Inflammatory macrophage treated with lipopolysaccharide for 4 hours (primary cell): ENCODE data around the gene MRPL10.

ENCODE experiments used
- DNase-seq: peaks from one replicate; pipeline ENCODE4 v3.0.0-alpha.2; 2020

Gene MRPL10

DNA sequence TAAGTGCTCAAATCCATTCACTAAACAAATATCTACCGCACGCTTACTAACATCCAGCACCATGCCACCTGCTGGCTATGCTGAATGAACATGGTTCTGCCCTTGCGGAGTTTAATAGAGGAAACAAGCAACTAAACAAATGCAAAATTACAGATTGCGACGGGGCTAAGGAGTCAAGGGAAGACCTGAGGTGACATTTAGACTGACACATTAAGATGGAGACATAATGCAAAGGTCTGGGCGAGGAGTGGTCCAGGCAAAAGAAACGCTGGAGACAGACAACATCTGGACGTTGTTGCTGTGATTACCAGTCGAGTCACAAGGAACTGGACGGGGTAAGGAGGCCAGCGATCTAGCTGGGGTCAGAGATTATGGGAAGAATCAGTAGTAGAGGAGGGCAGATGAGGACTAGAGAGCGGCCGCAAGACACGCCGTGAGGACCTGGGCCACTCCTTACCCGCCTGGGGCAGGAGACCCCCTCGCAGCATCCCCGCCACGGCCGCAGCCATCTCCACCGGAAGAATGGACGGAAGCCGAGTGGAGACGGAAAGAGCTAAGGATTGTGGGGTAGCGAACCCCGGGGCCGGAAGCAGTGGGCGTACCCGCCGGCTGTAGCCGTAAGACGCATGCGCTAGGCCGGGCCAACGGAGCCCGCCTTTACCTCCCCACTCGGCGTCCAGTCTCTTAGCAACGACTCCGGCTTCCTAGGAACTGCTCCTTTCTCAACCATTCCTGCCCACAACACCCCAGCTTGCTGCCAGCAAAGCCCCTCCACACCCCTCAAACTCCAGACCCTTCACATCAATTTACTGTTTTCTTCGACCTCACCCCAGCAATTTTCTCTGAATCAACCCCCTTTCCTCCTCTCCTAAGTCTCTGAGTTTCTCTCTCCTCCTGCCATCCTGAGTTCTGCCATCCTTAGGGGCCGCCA, at the start of gene MRPL10, which contains the start of gene LRRC46:
Gene MRPL10, minus strand, starts transcription at position 539 of the 931 bp plus-strand sequence. Its CDS starts 30 bp downstream, at position 509.
Gene LRRC46, plus strand, starts transcription at position 668 of the 931 bp plus-strand sequence. CDS start 320 bp downstream, outside the sequence.
- peak; percentile 93 for DNase-seq

DNA sequence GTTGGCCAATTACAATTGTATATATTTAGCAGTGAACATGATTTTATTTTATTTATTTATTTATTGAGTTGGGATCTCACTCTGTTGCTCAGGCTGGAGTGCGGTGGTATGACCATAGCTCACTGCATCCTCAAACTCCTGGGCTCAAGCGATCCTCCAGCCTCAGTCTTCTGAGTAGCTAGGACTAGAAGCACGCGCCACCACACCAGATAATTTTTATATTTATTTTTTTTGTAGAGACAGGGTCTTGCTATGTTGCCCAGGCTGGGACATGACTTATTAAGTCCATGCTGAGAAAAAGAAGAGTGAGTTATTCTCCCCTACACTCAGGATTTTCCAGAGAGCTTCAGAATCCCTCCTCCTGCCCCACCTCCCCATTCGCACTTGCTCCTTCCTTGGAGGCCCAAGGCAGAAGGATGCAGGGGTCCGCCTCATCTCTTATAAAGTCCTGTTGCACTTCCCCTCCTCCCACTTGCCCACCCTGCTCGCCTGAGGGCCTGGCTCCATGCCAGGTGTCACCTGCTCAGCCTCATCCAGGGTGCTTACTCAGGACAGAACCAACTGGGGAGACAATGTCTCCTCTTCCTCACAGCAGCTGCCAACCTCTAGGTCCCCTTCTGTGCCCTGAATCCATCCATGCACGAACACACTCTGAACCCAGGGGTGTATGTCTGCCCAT, 48.6 kb upstream of the MRPL10 start:
- DNase-seq = no peak

DNA sequence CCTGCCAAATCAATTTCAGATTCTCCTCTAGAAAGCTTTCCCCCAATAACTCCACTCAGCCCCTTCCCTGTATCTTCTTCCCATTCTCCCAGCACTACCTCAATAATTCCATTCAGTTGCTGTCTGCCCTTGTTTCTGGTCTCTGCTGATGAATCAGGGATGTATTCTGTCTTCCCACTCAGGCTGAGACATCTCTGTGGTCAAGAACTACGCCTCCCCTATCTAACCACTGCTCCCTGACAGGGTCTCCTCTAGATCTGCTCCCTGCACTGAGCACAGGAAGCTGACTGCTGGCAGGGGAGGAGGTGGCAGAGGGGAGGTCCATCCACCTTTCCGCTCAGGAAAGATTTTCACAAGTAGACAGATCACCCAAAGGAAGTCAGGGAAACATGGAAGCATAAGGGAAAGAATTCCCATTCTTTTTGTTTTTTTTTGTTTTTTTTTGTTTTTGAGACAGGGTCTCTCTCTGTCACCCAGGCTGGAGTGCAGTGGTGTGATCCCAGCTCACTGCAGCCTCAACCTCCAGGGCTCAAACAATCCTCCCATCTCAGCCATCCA, 47.8 kb upstream of the MRPL10 start:
- peak; percentile 31 for DNase-seq

DNA sequence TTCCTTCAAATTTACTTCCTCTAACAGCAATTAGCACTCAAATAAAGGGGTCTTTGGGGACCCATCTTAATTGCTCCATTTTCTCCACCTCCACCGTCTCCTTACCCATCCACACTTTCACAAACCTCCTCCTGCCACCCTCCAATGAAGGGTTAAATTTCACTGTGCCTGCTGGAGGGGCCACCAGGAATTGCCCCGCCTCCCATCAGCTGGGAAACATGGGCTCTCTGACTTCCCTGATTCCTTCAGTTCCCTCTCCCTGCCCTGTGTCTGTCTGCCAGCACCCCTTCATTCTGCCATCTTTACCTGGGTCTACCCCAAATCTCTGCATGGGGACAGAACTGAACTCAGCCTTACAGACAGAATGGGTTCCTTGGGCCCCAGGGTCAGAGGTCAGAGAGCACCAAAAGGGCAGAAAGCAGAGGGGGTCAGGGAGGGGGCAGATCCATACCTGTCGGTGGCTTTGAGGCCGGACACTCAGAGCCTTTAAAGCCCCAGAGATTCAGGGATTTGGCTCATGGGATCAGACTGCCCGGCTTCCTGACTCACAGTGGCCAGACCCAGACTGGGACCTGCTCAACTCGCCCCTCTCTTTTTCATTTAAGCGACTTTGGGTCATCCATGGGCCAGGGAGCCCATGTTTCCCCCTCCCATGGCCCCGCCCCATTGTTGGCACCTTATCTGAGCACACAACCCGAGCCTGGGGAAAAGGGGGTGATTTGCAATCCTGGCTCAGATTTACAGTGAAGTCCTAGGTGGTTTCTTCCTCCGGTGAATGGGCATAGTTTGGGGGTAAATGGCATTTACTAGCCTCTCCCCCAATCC, 47.1 kb upstream of the MRPL10 start:
- no peak for DNase-seq

DNA sequence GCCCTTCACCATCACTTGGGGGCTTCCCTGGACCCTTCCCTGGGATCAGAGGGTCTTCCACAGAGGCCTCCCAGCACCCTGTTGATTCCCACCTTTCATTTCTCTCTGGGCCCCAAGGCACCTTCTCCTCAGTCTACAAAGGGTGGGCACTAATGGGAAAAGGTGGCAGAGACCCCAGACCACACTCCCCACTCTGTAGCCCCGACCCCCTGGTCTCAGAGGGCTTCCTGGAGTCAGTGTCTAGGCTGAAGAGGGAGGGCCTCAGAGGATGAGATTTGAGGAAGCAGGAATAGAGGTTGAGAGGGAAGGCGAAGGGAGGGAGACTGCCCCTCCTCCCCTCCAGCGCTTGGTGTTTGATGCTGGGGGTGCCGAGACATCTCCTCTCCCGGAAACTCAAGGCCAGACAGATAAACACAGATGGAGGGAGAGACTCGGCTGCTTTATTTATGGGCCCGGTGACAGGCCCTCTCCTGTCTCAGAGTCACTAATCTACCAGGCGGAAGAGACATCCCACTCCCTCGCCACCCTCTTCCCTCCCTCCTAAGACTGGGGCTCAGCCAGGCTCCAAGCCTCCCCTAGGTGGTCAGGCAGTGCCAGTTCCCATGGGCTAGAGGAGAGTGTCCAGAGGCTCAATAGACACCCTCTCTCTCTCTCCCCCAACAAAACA, 46.2 kb upstream of the MRPL10 start:
- DNase-seq = no peak

DNA sequence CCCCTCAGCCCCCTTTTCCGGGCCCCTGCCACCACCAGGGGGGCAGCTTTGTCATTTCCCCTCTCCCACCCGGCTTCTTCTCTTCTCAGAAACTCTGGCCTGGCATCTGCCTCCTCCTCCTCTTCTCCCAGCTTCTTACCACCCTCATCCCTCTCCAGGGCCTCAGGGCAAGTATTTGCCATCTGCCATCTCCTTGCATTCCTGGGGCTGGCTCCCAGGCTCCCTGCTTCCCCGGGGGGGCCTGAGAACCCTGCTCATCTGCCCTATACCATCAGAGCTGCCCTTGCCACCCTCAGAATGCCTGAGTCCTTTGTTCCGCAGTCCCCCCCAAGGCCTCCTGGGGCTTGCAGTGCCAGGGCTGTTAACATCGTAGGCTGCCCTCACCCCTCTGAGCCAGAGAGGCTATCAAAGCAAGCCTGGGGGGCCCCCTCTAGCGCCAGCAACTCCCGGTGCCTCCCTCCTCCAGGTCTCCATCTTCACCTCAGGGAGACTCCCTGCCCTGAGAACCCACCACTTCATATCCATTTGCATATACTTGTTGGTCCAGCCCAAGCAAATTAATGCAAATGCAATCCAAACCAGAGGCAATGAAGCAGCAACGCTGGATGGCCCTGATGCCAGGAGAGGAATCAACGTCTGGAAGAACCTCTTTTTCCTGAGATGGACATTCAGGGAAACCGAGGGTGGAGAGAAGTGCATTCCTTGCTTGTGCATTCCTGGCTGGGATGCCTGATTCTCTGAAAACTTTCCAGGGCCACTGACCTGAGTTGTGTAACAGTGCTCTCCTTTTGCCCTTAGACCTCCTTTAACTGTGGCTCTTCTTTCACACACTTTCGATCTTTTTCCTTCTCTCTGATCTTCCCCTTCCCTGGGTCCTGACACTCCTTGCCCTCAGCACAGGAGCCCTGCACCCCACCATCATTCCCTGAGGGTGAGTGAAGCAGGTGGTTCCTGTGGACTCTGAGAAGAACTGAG, 44.0 kb upstream of the MRPL10 start:
- no peak for DNase-seq

DNA sequence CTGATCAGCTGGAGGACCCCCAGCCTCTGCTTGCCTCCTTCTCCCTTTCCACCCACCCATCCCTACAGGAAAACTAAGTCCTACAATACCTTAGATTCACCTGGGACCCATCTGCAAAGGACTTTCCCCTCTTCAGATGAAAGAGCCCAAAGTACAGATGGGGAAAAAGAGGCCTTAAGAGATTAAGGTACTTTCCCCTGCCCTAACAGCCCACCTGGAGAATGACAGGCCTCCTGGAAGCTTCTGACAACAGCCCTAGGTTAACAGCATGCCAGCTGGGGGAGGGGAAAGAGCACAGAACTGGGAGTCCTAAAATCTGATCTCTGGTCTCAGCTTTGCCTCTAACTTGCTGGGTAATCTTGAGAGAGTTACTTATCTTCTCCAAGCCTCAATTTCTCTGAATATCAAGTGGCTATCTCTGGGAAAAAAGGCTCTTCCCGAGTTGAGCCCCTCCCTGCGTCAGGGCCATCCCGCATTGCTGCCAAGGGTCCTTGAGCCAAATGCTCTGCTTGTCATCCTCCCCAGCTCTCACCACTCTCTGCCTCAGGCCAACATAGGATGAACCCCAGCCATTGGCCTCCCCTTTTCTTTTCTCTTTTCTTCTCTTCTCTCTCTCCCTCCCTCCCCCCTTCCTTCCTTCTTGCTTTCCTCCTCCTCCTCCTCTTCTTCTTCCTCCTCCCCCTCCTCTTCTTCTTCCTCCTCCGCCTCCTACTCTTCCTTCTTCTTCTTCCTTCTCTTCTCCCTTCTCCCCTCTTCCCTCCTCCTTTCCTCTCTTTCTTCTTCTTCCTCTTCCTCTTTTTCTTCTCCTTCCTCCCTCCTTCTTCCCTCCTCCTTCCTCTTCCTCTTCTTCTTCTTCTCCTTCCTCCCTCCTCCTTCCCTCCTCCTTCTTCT, 42.1 kb upstream of the MRPL10 start:
- DNase-seq = no peak

DNA sequence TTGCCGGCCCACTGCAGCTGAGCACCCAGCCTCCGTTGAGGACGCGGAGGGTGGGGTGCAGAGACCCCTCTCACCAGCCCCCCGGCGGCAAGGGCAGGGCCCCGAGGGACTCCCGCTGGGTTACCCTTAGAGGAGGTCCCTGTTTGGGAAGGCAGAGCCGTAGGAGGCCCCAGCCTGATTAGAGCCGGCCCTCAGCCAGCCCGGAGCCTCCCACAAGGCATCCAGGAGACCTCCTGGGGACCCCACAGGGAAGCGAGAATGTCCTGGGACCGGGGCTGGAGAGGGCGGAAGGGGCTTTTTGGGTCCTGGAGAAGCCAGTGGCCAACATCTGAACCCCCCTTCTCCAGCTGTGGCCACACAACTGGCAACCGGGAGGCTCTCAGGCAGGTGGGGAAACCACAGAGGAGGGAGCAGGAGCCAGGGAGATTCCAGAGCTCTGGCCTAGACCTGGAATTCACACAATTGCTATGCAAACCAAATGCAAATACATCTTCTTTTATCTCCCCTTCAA, 41.4 kb upstream of the MRPL10 start:
- no peak for DNase-seq

DNA sequence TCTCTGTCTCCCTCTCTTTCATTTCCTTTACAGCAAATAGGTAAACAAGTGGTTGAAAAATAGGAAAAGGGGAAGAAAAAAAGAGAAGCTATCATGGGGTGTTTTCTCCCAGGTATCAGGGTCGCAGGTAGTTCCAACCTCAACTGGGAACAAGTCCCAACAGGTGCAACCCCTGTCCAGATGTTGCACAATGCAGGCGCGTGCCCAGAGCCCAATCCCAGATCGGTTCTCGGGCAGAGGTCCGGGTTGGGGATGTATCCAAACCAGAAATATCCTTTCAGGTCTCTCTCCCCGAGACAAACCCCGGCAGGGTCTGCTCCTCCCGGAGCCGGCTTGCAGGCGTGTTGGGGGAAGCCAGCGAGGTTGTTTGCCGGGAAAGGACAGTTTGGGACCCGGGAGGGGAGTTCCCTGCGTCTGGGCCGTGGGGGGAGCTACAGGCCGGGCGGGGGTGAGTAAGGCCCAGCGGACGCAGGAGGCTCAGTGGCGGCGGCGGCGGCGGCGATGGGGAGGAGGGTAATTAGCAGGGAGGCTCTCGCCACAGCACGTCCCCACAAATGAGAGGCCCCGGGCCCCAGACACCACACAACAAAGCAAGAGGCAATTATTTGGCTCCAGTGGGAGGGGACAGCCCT, 40.8 kb upstream of the MRPL10 start:
- DNase-seq = no peak

DNA sequence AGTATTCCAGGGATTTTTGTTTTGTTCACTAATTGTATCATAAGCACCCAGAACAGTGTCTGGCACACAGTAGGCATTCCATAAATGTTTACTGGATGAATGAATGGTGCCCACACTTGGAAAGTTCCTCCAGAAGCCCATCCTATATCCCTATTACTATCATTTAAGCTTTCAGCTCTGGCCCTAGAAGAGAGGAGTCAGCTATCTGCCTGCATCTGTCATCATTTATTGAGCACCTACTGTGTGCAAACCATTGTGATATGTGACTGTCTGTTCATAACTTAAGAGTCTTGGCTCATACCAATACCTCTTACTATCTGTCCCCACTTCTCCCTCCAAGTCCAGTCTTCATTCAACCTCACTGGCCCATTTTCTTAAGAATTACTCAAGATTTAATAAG, 39.7 kb upstream of the MRPL10 start:
- DNase-seq = no peak

DNA sequence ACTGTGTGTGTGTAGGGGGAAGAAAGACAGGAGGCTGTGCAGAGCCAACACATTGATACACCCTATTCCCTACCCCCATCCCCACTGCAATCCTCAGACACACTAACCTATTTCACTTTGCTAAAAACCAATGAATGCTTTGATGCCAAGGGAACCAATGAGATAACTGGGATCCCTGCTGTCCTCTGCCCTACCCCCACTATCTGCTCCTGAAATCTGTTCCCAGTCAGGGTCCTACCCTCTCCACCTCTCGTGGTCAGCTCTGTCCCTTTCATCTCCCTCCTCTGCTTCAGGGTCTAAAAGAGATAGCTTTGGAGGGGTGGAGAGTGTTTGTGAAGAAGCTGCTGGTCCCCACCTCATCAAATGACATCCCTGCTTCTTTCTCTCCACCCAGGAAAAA, 38.7 kb upstream of the MRPL10 start:
- no peak for DNase-seq

DNA sequence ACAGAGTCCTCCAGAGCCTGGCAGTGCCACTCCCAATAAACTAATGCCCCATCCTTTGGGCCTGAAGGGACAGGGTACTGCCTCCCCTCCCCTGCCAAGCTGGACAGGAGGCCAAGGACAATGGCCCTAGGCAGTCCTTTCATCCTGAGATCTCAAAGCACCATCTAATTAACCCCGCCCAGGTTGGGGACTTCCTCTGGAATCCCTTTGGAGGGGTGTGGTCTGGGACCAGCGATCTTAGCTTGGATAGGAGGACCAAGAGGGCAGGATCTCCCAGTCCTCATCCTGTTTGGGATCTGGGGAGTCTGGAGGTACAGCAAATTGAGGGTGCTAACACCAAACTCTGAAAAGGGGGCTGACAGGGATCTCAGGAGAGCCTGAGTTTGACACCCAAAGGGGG, 37.8 kb upstream of the MRPL10 start:
- no peak for DNase-seq

DNA sequence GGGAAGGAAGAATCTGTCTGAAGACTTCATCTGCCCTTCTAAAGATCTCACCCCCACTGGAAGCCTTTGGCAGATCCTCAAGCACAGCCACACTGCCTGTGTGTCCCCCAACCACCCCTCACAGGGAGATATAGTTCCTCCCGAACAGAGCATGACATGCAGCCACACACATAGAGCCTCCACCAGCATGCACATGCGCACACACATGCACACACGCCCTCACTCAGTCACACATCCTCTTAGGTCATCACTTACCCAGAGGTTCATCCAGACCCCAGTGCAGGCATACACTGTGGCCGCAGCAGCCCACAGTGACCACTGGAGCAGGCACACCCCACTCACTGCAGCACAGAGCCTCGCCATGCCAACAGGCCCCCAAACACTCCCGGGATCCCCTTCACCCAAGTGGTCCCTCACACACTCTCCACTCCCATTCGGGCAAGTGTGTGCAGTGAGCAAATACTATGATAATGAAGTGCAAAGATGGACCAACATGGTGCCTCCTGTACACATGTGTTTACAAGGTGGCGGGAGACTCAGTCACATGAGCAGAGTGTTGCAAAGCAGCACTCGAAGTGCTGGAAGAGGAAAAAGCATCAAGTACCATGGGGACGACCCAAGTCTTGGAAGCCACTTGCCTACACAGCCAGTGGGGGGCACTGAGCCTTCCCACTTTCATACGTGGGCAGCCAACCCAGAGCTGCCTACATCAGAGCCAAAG, 36.6 kb upstream of the MRPL10 start:
- no peak for DNase-seq

DNA sequence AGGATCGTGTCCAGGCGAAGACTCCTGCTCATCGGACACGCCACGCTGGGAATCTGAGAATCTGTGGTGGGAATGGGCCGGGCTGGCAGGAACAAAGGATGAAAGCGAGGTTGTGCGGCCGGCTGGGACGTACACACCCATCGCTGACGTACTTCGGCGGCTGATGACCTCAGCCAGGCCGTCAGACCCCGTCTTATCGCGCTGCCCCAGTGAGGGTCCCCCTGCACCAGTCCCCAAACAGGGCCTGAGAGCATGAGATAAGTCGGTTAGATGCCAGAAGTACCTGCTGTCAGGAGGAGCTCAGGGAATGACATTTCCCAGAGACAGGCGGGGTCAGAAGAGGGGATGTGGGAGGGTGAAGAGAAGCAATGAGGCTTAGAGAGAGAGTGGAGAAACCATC, 35.6 kb upstream of the MRPL10 start:
- no peak for DNase-seq

DNA sequence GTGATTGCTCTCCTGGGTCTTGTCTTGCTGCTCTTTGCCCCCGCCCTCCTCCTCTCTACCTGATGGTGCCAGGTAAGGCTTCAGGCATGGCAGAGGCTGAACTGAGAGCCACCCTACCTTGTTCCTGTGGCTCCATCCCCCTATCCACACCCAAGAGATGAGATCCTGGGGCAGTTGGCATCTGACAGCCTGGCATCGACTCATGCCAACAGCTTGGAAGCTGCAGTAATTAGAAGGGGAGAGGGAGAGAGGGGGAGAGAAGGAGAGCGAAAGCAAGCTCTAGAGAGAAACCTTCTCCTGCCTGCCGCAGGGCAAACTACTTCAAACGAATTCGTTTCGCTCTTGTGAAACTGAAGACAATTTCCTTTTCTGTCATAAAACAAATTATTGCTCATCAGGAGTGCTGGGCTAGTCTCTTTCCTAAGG, 33.5 kb upstream of the MRPL10 start:
- DNase-seq = no peak

DNA sequence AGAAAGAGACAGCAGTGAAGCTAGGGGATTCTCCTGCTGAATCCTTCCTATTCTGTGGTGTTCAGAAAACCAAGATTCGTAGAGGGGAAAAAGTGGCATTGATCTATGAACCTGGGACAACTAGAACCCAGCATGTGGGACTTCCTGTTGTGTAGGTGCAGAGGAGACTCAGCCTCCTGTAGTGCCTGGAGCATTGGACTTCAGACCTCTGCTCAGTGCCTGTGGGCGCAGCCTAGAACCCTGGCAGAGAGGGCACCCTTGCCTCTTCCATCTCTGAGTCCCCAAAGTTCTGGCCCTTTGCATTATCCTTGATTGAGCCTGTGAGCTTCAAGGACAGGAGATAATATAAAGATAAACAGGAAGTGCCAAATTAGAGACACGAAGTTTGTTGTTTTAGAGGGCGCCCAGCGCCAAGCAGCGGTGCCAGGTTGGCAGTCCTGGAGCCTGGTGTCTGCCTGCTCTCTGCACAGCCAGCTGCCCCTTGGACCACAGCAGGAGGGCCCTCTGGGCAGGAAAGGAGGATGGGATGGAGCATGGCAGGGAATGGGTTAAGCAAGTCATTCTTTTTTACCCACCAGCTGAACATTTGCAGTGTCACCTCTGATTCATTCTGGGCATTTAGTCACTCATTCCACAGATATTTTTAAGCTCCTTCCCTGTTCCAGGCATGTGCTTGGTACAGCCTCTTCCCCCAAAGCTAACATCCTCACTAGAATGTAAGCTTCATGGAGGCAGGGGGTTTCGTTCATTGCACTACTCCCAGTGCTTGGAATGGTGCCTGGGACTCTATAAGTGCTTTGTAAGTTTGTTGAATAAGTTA, 31.5 kb upstream of the MRPL10 start:
- DNase-seq = no peak

DNA sequence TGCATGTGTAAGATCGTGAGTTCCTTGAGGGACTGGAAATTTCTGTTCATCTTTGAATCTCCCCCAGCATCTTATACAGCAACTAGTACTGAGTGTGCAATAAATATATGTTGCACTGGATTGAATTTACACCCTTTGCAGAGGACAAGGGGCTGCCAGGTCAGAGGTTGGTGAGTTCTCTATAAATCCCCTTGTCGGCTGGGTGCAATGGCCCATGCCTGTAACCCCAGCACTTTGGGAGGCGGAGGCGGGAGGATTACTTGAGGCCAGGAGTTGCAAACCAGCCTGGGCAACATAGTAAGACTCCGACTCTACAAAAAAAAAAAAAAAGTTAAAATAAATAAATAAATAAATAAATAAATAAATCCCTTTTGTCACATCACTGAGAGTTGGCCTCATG, 29.0 kb upstream of the MRPL10 start:
- no peak for DNase-seq
